ENCODE measurements around the gene HEYL.

HEYL gene

GRCh38 chr1:39596163-39596562 is 43.3 kb downstream of the HEYL start:
- DNase-seq: no peak

GRCh38 chr1:39593386-39593785 is 46.1 kb downstream of the HEYL start:
- DNase-seq: no peak

DNA sequence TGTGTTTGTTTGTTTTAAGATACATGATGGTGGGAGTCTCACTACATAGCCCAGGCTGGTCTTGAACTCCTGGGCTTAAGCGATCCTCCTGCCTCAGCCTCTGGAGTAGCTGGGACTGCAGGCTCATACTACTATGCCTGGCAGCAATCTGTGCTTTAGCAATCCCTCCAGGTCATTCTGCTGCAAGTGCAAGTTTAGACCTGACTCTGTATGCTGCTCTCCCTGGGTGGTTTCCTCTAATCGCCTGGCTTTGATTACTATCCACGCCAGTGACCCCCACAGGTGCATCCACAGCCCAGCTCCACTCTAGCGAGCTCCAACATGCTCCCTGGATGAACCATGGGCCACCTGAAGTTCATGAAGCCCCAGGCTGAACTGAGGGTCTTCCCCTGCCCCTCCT is 47.4 kb downstream of the HEYL start:
- no peak for DNase-seq

DNA sequence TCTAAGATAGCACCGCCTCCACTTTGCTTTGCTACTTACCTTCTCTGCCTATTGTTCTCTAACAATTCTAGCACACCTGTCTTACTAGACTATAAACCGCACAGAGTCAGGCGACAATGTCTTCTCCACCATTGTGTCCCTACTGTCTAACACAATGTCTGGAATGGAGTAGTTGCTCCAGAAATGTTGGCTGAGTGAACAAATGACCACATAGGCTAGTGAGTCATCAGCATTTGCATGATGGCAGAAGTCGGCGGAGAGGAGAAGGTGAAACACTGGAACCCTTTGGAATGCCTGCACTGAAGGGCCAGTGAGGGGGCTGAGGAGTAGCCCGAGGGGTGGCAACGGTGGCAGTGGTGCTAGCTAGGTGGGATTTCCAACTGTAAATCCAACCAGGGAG is 48.9 kb downstream of the HEYL start:
- no peak for DNase-seq

DNA sequence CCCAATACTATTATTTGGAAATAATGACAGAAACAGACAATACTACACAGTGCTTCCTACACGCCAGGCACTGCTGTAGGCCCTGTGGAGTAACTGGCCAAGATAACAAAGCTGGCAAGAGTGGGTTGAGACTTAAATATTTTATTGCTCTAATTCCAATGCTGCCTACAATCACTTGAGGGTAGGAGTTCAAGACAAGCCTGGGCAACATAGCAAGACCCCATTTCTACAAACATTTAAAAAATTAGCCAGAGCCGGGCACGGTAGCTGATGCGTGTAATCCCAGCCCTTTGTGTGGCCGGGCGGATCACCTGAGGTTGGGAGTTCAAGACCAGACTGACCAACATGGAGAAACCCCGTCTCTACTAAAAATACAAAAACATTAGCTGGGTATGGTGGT is 53.5 kb downstream of the HEYL start:
- DNase-seq: no peak

GRCh38 chr1:39576016-39576657 is 63.3 kb downstream of the HEYL start:
- peak; percentile 48 for DNase-seq

DNA sequence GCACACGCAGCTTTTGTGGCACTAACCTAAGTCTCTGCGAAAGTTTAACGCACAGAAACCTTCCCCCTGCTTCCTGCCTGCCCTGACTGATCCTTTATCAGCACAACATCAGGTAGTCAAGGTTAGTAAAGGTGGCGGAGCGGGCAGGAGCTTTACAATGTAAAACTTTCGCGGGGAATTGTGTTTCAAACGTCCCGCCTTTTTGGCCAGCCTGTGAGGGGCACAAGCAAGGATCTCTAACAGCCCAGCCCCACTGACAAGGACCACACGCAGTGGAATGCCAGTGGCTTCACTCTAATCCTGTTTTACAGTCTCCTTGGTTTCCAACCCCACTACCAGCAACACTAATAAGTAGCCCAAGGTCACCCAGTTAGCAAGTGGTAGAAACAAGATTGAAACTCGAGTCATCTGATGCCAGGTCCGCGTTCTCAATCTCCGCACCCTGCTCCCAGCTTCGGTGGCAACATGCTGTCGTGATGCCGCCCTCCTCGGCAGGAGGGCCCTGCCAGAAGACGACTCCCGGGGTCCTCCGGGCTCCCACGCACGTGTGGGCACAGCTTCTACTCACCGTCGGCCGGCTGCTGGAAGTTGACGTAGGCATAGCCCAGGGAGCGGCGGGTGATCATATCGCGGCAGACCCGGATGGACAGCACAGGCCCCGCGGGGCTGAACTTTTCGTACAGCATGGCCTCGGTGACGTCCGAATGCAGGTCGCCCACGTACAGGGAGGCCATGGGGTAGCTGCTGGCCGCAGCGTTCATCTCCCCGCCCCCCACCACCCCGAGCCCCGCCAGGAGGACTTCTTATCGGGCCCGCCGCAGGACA is 64.0 kb downstream of the HEYL start:
- DNase-seq: peak; percentile 56

DNA sequence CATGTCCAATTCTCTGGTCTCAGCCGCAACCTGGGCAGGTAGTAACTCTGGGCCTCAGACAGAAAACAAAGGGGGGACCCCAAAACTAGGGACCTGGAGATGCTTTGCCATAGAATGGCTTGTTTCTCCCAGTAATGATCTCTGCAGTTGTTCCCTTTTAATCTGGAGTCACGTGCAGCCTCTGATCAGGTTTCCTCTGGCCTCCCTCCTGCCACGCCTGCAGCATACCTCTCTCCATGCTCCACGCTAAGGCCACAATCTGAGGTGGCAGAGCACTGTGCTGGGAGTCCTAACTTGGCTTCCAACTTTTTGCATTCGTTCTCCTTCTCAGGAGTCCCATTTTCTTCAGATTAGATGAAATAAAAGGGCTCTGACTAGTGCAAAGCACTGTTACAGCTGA is 64.8 kb downstream of the HEYL start:
- no peak for DNase-seq

Data from CD4-positive, alpha-beta T cell treated with Interleukin-21 for 1 hour (primary cell).